ENCODE data around the gene ITGB2. TPM values are rescaled to one million over a fixed set of nuclear protein-coding genes. Genes with fewer than 3 reads are reported as not detected.
A peak's percentile ranks its signal among the peaks of the same experiment; 100 is the strongest.

ITGB2 gene
- polyA plus RNA-seq, 3 donors = 8.8 to 13.0 (median 10.5) TPM

DNA sequence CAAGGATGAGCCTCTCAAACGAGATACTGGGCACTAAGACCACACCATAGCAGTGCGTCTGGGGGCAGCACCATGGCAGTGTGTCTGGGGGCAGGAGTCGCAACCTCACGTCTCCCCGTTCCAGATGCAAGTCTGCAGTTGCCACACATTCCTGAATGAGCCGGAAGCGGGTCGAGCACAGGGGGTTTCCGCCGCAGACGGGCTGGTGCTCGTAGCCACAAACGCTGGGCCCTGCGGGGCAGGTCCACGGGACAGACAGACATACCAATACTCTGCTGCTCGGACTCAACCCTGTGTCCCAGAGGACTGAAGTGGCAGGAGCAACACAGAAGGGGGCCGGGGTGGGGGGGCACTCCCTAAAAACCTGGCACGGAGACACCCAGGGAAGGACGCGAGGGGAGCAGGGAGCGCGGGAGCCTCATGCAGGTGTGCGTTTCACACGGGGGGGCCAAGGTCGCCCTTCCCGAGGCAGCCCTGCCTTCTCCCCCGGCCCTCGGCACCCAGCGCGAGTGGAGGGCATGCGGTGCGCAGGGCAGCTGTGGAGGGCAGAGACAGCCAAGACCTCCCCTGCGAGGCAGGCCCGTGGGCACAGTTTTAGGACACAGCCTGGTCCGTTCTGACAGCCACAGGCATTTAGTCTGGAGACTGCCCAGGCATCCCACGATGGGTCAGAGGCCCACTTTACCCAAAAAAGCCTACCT lies 71.7 kb downstream of the ITGB2 start:
- no peak for DNase-seq (ENCODE audit: extremely low read depth in 1 of 11, low read depth in 9 of 11, low spot score in 4 of 11)

- DNase-seq (ENCODE audit: extremely low read depth in 1 of 11, low read depth in 9 of 11, low spot score in 4 of 11) = no peak
Measured at GRCh38 chr21:44847261-44848056, 73.2 kb downstream of the ITGB2 start.

- DNase-seq (ENCODE audit: extremely low read depth in 1 of 11, low read depth in 9 of 11, low spot score in 4 of 11) = no peak
Measured at GRCh38 chr21:44846485-44847260, 74.0 kb downstream of the ITGB2 start.

- no peak for DNase-seq (ENCODE audit: extremely low read depth in 1 of 11, low read depth in 9 of 11, low spot score in 4 of 11)
Measured at GRCh38 chr21:44846224-44846484, 74.5 kb downstream of the ITGB2 start.

- peak in 3 of 11 donors; percentile 33 to 55 (median 33) for DNase-seq (ENCODE audit: extremely low read depth in 1 of 11, low read depth in 9 of 11, low spot score in 4 of 11)
Measured at GRCh38 chr21:44845418-44846223, 75.1 kb downstream of the ITGB2 start.

GRCh38 chr21:44844256-44844655 lies 76.4 kb downstream of the ITGB2 start:
- DNase-seq (ENCODE audit: extremely low read depth in 1 of 11, low read depth in 9 of 11, low spot score in 4 of 11) = no peak

DNA sequence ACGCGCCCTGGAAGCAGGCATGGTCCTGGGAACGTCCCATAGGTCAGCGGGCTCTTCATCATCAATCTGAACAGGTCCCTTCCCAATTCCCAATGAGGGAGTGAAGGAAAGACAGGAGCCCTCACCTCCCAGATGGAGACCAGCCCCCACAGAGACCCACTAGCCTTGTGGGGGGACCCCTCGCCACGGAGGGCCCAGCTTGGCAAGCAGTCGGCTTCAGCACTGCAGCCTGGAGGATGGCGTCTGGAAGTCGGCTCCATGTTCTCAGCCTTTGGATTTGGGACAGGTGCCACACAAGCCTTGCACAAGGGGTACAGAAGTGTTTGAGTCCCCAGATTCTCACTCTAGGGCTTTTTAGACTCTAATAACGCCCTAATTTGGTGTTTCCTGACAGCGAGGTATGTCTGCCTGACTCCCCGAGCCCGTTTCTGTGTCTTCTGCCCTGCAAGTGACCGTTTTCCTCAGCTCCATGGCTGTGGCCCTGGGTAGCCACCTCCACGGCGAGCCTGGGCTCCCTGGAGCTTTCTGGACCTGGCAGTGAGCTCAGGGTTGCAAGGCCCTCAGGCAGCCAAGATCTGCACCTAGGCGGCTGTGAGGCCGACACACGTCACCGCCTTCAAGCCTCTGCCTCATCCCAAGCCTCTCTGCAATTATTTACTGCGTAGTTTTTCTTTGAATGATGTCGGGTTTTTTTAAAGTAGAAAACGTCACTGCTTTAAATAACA lies 77.8 kb downstream of the ITGB2 start:
- DNase-seq (ENCODE audit: extremely low read depth in 1 of 11, low read depth in 9 of 11, low spot score in 4 of 11) = no peak

DNA sequence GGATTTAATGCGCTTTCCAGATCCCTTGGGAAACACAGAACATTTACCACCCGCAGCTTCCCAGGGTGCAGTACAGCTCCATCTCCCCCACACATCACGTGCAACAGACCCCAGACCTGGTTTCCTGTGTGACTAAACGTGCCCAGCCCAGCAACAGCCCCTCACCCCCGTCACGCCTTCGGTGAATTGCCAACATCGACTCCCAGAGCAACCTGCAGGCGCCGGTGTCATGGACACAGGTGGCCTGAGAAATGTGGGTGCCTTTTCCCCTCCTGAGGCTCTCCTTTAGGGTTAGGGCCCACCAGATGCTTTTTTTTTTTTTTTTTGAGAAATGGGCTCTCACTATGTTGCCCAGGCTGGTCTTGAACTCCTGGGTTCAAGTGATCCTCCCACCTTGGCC lies 78.6 kb downstream of the ITGB2 start:
- DNase-seq (ENCODE audit: extremely low read depth in 1 of 11, low read depth in 9 of 11, low spot score in 4 of 11) = no peak

DNA sequence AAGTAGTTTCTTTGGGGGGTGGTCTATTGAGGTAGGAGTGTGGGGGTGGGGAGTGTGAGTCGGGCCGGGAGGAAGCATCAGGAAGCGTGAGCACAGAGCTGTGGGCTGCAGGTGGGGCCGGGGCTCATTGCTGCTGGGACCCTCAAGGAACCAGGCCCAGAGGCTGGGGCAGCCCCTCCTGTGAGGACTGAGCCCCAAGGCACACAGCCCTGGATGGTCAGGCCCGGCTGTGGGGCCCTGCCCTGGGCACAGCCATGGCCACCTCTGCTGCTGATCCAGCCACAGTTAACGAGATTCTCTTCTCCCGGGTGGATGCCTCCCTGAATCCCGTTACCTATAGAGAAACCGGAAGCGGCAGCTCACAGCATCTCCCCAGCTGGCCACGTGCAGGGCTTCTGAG lies 79.9 kb downstream of the ITGB2 start:
- DNase-seq (ENCODE audit: extremely low read depth in 1 of 11, low read depth in 9 of 11, low spot score in 4 of 11) = no peak

DNA sequence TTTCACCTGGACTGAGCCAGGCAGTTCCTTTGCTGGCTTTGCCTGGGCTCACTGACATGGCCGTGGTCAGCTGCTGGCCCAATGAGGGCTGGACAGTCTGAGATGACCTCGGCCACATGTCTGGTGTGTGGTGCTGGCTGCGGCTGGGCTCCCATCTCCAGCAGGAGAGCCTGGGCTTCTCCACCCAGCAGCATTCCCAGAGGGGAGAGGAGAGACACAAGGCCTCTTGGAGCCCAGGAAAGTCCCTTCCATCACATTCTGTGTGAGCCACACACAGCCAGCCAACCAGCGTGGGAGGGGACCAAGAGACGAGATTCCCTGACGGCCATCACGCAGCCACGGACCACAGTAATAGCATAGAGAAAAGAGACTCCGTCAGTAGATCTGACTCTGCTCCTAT lies 81.7 kb downstream of the ITGB2 start:
- no peak for DNase-seq (ENCODE audit: extremely low read depth in 1 of 11, low read depth in 9 of 11, low spot score in 4 of 11)

DNA sequence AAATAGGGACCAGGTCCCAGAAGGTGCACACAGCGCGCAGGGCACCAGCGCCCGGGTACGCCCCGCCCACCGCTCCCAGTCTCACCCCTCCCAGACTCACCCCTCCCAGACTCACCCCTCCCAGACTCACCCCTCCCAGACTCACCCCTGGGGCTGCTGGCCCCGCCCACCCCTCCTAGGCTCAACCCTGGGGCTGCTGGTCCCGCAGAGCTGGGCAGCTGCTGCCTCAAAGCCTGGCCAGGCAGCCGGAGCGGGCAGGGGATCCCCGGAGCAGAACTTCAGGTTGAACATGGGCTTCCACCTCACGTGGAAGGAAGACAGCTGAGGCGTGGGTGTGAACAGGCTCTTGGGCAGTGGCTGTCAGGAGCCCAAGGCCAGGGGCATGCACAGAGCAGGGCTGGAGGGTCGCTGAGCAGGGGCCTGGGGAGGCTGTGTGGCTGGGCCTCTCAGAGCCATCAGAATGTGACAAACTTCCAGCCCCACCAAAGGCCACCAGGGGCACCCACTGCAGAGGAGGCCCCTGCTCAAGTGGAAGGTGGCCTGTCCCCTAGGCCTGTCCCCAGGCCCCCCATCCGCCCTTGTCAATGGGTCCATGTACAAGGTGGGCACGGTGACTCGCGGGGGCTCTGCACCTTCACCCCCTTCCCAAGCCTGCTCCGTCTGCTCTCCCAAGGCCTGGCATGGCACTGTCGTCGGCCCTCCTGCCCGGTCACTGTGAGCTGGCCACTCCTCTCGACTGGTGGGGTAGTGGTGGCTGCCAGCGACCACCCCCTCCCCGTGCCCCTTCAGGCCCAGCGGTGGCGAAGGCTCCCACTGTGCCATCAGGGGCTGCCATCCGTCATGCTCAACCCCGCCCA lies 82.4 kb downstream of the ITGB2 start:
- no peak for DNase-seq (ENCODE audit: extremely low read depth in 1 of 11, low read depth in 9 of 11, low spot score in 4 of 11)

DNA sequence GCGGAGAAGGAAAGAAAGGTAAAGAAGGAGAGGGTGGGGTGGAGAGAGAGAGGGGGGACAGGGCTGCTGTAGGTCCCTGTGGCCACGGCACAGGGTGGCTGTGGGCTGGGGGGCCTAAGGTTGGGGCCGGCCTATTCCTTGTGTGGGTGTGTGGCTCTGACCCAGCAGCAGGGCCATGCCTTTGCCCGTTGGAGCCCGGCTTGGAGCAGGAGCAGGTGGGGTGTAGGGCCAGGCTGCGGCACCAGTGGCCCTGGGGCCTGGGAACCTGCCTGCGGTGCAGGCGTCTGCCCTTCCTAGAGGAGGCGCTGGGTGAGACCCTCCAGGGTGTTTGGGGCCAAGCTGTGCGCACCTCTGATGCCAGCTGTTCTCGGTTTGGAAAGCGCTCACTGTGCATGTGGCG lies 83.2 kb downstream of the ITGB2 start:
- no peak for DNase-seq (ENCODE audit: extremely low read depth in 1 of 11, low read depth in 9 of 11, low spot score in 4 of 11)

DNA sequence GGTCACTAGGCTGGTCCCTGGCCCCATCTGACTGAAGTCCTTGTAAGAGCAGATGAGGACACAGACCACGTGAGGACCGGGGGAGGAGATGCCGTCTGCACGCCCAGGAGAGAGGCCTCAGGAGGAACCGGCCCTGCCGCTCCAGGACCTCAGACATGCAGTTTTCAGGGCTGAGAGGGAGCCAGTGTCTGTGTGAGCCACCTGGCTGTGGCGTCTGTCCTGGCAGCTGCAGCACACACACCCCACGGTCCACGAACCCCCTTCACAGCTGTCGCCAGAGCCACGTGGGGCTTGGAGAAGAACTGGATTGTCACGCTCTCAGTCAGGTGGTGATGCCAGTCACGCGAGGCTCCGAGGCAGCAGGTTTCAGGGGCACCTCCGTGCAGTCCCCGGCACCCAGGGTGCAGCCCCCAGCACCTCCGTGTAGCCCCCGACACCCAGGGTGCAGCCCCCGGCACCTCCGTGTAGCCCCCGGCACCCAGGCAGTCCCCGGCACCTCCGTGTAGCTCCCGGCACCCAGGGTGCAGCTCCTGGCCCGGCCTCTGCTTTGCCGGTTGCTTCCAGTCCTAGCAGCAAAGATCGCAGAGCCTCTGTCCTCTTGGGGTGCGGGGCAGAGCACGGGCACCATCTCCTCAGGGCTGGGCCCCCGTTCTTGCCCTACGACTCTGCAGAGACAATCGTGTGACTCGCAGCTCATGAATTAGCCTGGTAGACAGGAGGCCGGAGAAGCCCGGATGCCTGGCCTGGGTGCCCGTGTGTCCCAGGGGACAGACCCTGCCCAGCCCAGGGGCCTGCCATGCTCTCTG lies 83.8 kb downstream of the ITGB2 start:
- no peak for DNase-seq (ENCODE audit: extremely low read depth in 1 of 11, low read depth in 9 of 11, low spot score in 4 of 11)

GRCh38 chr21:44836349-44836665 lies 84.4 kb downstream of the ITGB2 start:
- no peak for DNase-seq (ENCODE audit: extremely low read depth in 1 of 11, low read depth in 9 of 11, low spot score in 4 of 11)
